NB4 (cell line): ENCODE data around the gene SMOC2.

Source experiments
- POLR2A ChIP-seq: IDR thresholded peaks from 2 replicates; pipeline ENCODE4 v1.6.1; 2011; ENCODE audit warnings: mild to moderate bottlenecking; ENCODE audit not compliant: insufficient read length; ENCODE audit errors: extremely low read depth
- TF ChIP-seq, protein P1 (sequence below): IDR thresholded peaks from one replicate; pipeline ENCODE4 v1.5.1; 2012; ENCODE audit warnings: low read depth, low read length

DNA sequence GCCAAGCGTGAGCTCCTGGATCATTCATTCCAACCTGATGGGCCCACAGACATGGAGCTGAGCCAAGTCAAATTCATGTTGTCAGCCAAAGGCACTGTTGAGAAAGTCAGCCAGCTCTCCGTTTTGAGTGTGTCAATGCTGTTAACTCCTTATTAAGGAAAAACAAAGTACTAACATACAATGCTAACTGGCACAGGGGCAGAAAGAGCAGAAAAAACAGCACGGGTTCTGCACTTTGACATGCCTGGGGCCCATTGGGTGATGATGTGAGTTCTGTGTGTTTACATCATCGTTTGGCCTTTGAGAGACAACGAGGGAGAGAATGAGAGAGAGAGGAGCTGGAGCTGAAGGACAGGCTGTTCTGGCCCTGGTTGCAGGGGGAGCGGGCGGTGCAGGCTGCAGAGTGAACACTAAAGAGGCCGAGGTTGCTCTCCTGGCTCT lies 85.9 kb downstream of the SMOC2 start:
- TF ChIP-seq, protein P1, sequence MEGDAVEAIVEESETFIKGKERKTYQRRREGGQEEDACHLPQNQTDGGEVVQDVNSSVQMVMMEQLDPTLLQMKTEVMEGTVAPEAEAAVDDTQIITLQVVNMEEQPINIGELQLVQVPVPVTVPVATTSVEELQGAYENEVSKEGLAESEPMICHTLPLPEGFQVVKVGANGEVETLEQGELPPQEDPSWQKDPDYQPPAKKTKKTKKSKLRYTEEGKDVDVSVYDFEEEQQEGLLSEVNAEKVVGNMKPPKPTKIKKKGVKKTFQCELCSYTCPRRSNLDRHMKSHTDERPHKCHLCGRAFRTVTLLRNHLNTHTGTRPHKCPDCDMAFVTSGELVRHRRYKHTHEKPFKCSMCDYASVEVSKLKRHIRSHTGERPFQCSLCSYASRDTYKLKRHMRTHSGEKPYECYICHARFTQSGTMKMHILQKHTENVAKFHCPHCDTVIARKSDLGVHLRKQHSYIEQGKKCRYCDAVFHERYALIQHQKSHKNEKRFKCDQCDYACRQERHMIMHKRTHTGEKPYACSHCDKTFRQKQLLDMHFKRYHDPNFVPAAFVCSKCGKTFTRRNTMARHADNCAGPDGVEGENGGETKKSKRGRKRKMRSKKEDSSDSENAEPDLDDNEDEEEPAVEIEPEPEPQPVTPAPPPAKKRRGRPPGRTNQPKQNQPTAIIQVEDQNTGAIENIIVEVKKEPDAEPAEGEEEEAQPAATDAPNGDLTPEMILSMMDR = no peak
- TF ChIP-seq POLR2A = no peak
